Amniotic epithelial cell (primary cell): ENCODE data around the gene KCNIP4.

Source experiments
- DNase-seq: peaks from one replicate; pipeline ENCODE4 v3.0.0-alpha.2; 2010; ENCODE audit warnings: low read depth

Gene KCNIP4

GRCh38 chr4:21763855-21764254 is 184.7 kb downstream of the KCNIP4 start:
- no peak for DNase-seq

GRCh38 chr4:21757248-21757647 is 191.3 kb downstream of the KCNIP4 start:
- DNase-seq = no peak

- DNase-seq = no peak
Observed at GRCh38 chr4:21753084-21753760, 195.3 kb downstream of the KCNIP4 start.

- no peak for DNase-seq
Observed at GRCh38 chr4:21752616-21753015, 196.0 kb downstream of the KCNIP4 start.

- DNase-seq = peak; percentile 37
Observed at GRCh38 chr4:21749924-21750323, 198.6 kb downstream of the KCNIP4 start.

- DNase-seq = no peak
Observed at GRCh38 chr4:21749412-21749811, 199.2 kb downstream of the KCNIP4 start.

GRCh38 chr4:21744046-21744445 is 204.5 kb downstream of the KCNIP4 start:
- DNase-seq = peak; percentile 8

GRCh38 chr4:21742326-21742725 is 206.2 kb downstream of the KCNIP4 start:
- DNase-seq = no peak

- DNase-seq = no peak
Observed at GRCh38 chr4:21738821-21739220, 209.8 kb downstream of the KCNIP4 start.

GRCh38 chr4:21735866-21736265 is 212.7 kb downstream of the KCNIP4 start:
- no peak for DNase-seq

- peak; percentile 4 for DNase-seq
Observed at GRCh38 chr4:21733894-21734630, 214.5 kb downstream of the KCNIP4 start.

GRCh38 chr4:21728304-21728703 is 220.3 kb downstream of the KCNIP4 start:
- peak; percentile 29 for DNase-seq

- peak; percentile 61 for DNase-seq
Observed at GRCh38 chr4:21726255-21726815, 222.2 kb downstream of the KCNIP4 start.

- no peak for DNase-seq
Observed at GRCh38 chr4:21722157-21722839, 226.3 kb downstream of the KCNIP4 start.

GRCh38 chr4:21716531-21716930 is 232.0 kb downstream of the KCNIP4 start:
- DNase-seq = no peak

- peak; percentile 68 for DNase-seq
Observed at GRCh38 chr4:21710179-21710835, 238.3 kb downstream of the KCNIP4 start.

- DNase-seq = no peak
Observed at GRCh38 chr4:21709761-21710160, 238.8 kb downstream of the KCNIP4 start.

GRCh38 chr4:21709031-21709430 is 239.5 kb downstream of the KCNIP4 start:
- no peak for DNase-seq

GRCh38 chr4:21699446-21699845 is 249.1 kb downstream of the KCNIP4 start:
- DNase-seq = no peak

GRCh38 chr4:21697583-21697982 is 251.0 kb downstream of the KCNIP4 start:
- peak; percentile 60 for DNase-seq

GRCh38 chr4:21695141-21695540 is 253.4 kb downstream of the KCNIP4 start:
- DNase-seq = no peak

- DNase-seq = no peak
Observed at GRCh38 chr4:21692241-21692640, 256.3 kb downstream of the KCNIP4 start.
